ENCODE measurements around the gene OR7C1.
"Not testable (repeated sequence)": the region's sequence is repeated elsewhere in the genome, so short reads cannot be mapped to it uniquely, and the experiment has no call there.

OR7C1 gene

GRCh38 chr19:14779151-14779550 lies 55.8 kb downstream of the OR7C1 start:
- DNase-seq, result no peak
- Mint-ChIP-seq H3K27ac (no peak overlapping the region), H3K4me1 (peaks cover 23% of the 10 kb centered on the region), H3K4me3 (no peak overlapping the region), H3K27me3 (peaks cover 33% of the 10 kb centered on the region), H3K36me3 (ENCODE audit: low read depth) (no peaks in the 10 kb centered on the region), H3K9me3 (no peaks in the 10 kb centered on the region)
- no peak for ATAC-seq

- H3K4me3 Mint-ChIP-seq, result not testable (repeated sequence)
These were observed 56.7 kb downstream of the OR7C1 start, which contains the start of gene ADGRE2 for GRCh38 chr19:14778110-14778845. TSS of gene ADGRE2 (minus strand) at chr19:14778560. CDS start at chr19:14776756, 1,804 bp downstream.

GRCh38 chr19:14777645-14778044 lies 57.3 kb downstream of the OR7C1 start:
- not testable (repeated sequence) for H3K4me3 Mint-ChIP-seq; DNase-seq; H3K36me3 Mint-ChIP-seq (ENCODE audit: low read depth); H3K27ac Mint-ChIP-seq; H3K9me3 Mint-ChIP-seq; ATAC-seq
- Mint-ChIP-seq H3K4me1 (peaks cover 14% of the 10 kb centered on the region), H3K27me3 (peaks cover 35% of the 10 kb centered on the region)

More at GRCh38 chr19:14778110-14778845, 56.7 kb downstream of the OR7C1 start, which contains the start of gene ADGRE2:
- Mint-ChIP-seq H3K27me3 (peaks cover 39% of the 10 kb centered on the region), H3K4me1 (peaks cover 19% of the 10 kb centered on the region)
- not testable (repeated sequence) for H3K9me3 Mint-ChIP-seq; H3K36me3 Mint-ChIP-seq (ENCODE audit: low read depth); ATAC-seq; H3K27ac Mint-ChIP-seq; DNase-seq

- Mint-ChIP-seq H3K4me1 (peaks cover 14% of the 10 kb centered on the region), H3K36me3 (ENCODE audit: low read depth) (no peaks in the 10 kb centered on the region), H3K27ac (no peak overlapping the region), H3K9me3 (no peaks in the 10 kb centered on the region), H3K27me3 (peaks cover 35% of the 10 kb centered on the region), H3K4me3 (peak overlapping the region; percentile 76)
- ATAC-seq (no peak), DNase-seq (peak; percentile 40)
These were observed 59.0 kb downstream of the OR7C1 start for GRCh38 chr19:14775869-14776586.

- not testable (repeated sequence) for H3K36me3 Mint-ChIP-seq (ENCODE audit: low read depth); DNase-seq; ATAC-seq; H3K9me3 Mint-ChIP-seq; H3K27ac Mint-ChIP-seq
- peaks cover 31% of the 10 kb centered on the region for H3K27me3 Mint-ChIP-seq
- H3K4me3 Mint-ChIP-seq, result peak overlapping the region; percentile 76
- H3K4me1 Mint-ChIP-seq, result peaks cover 14% of the 10 kb centered on the region
These were observed 59.7 kb downstream of the OR7C1 start for GRCh38 chr19:14775326-14775725.

- DNase-seq (no peak), ATAC-seq (no peak)
- Mint-ChIP-seq H3K36me3 (ENCODE audit: low read depth) (no peaks in the 10 kb centered on the region), H3K27ac (no peak overlapping the region), H3K4me1 (peaks cover 14% of the 10 kb centered on the region), H3K4me3 (no peak overlapping the region), H3K27me3 (peaks cover 31% of the 10 kb centered on the region), H3K9me3 (no peaks in the 10 kb centered on the region)
These were observed 60.6 kb downstream of the OR7C1 start for GRCh38 chr19:14774373-14774772.

GRCh38 chr19:14773722-14774121 lies 61.3 kb downstream of the OR7C1 start:
- not testable (repeated sequence) for H3K36me3 Mint-ChIP-seq (ENCODE audit: low read depth); H3K4me3 Mint-ChIP-seq; H3K27ac Mint-ChIP-seq; DNase-seq; H3K9me3 Mint-ChIP-seq; ATAC-seq
- peaks cover 14% of the 10 kb centered on the region for H3K4me1 Mint-ChIP-seq
- peaks cover 28% of the 10 kb centered on the region for H3K27me3 Mint-ChIP-seq

GRCh38 chr19:14772995-14773394 lies 62.0 kb downstream of the OR7C1 start:
- ATAC-seq (no peak), DNase-seq (no peak)
- H3K4me1 Mint-ChIP-seq, result peaks cover 13% of the 10 kb centered on the region
- no peak overlapping the region for H3K27ac Mint-ChIP-seq
- H3K4me3 Mint-ChIP-seq, result no peak overlapping the region
- H3K36me3 Mint-ChIP-seq (ENCODE audit: low read depth), result no peaks in the 10 kb centered on the region
- H3K9me3 Mint-ChIP-seq, result no peaks in the 10 kb centered on the region
- H3K27me3 Mint-ChIP-seq, result peaks cover 26% of the 10 kb centered on the region

GRCh38 chr19:14772467-14772866 lies 62.5 kb downstream of the OR7C1 start:
- Mint-ChIP-seq H3K27me3 (peaks cover 21% of the 10 kb centered on the region), H3K4me3 (no peak overlapping the region), H3K27ac (no peak overlapping the region), H3K4me1 (peaks cover 13% of the 10 kb centered on the region), H3K36me3 (ENCODE audit: low read depth) (no peaks in the 10 kb centered on the region), H3K9me3 (no peaks in the 10 kb centered on the region)
- DNase-seq (no peak), ATAC-seq (no peak)

- Mint-ChIP-seq H3K4me1 (peaks cover 9% of the 10 kb centered on the region), H3K9me3 (no peaks in the 10 kb centered on the region), H3K36me3 (ENCODE audit: low read depth) (no peaks in the 10 kb centered on the region), H3K27me3 (peaks cover 17% of the 10 kb centered on the region), H3K27ac (no peak overlapping the region), H3K4me3 (no peak overlapping the region)
- DNase-seq (no peak), ATAC-seq (no peak)
These were observed 63.8 kb downstream of the OR7C1 start for GRCh38 chr19:14770944-14771839.

GRCh38 chr19:14770136-14770535 lies 64.8 kb downstream of the OR7C1 start:
- no peak for ATAC-seq
- H3K4me1 Mint-ChIP-seq, result peaks cover 2% of the 10 kb centered on the region
- H3K36me3 Mint-ChIP-seq (ENCODE audit: low read depth), result peaks cover 3% of the 10 kb centered on the region
- no peaks in the 10 kb centered on the region for H3K9me3 Mint-ChIP-seq
- no peak overlapping the region for H3K4me3 Mint-ChIP-seq
- H3K27me3 Mint-ChIP-seq, result peaks cover 13% of the 10 kb centered on the region
- no peak overlapping the region for H3K27ac Mint-ChIP-seq
- DNase-seq, result no peak

- Mint-ChIP-seq H3K27ac (no peak overlapping the region), H3K27me3 (peaks cover 16% of the 10 kb centered on the region), H3K36me3 (ENCODE audit: low read depth) (peaks cover 4% of the 10 kb centered on the region), H3K9me3 (no peaks in the 10 kb centered on the region), H3K4me3 (no peak overlapping the region), H3K4me1 (peaks cover 2% of the 10 kb centered on the region)
- DNase-seq, result no peak
- ATAC-seq, result no peak
These were observed 65.8 kb downstream of the OR7C1 start for GRCh38 chr19:14769201-14769600.

GRCh38 chr19:14768001-14768400 lies 67.0 kb downstream of the OR7C1 start:
- H3K4me1 Mint-ChIP-seq, result peaks cover 2% of the 10 kb centered on the region
- H3K36me3 Mint-ChIP-seq (ENCODE audit: low read depth), result peaks cover 4% of the 10 kb centered on the region

GRCh38 chr19:14767466-14767971 lies 67.5 kb downstream of the OR7C1 start:
- Mint-ChIP-seq H3K4me1 (peaks cover 2% of the 10 kb centered on the region), H3K9me3 (no peaks in the 10 kb centered on the region), H3K27me3 (peaks cover 8% of the 10 kb centered on the region), H3K27ac (no peak overlapping the region), H3K4me3 (no peak overlapping the region), H3K36me3 (ENCODE audit: low read depth) (peaks cover 4% of the 10 kb centered on the region)
- DNase-seq (no peak), ATAC-seq (no peak)

More at GRCh38 chr19:14768001-14768400, 67.0 kb downstream of the OR7C1 start:
- ATAC-seq (no peak), DNase-seq (no peak)
- Mint-ChIP-seq H3K27me3 (peaks cover 8% of the 10 kb centered on the region), H3K4me3 (no peak overlapping the region), H3K27ac (no peak overlapping the region), H3K9me3 (no peaks in the 10 kb centered on the region)

Measured in activated naive CD8-positive, alpha-beta T cell treated with anti-CD3 and anti-CD28 coated beads, Interleukin-2, amount 50 U/mL, for 24 hours (primary cell).